Progenitor cell of endocrine pancreas (in vitro differentiated cells): ENCODE results near the gene HEXD. TPM values are rescaled to one million over a fixed set of nuclear protein-coding genes. Genes with fewer than 3 reads are reported as not detected.
"Not testable (repeated sequence)": the region's sequence is repeated elsewhere in the genome, so short reads cannot be mapped to it uniquely, and the experiment has no call there.

ENCODE experiments used
- DNase-seq: peaks from one replicate; pipeline ENCODE4 v3.0.0; 2021; ENCODE audit warnings: low spot score; ENCODE audit not compliant: unreplicated experiment
- H3K27ac Mint-ChIP-seq: 2 replicates; pipeline ENCODE4 v1.8.0; 2021; ENCODE audit warnings: mild to moderate bottlenecking, moderate library complexity, mixed read lengths
- H3K27me3 Mint-ChIP-seq: 2 replicates; pipeline ENCODE4 v1.8.0; 2021; ENCODE audit warnings: mixed read lengths
- H3K36me3 Mint-ChIP-seq: 2 replicates; pipeline ENCODE4 v1.8.0; 2022; ENCODE audit warnings: mixed read lengths; ENCODE audit not compliant: insufficient read depth
- H3K4me1 Mint-ChIP-seq: 2 replicates; pipeline ENCODE4 v1.8.0; 2021; ENCODE audit warnings: low read depth, mixed read lengths
- H3K4me3 Mint-ChIP-seq: 2 replicates; pipeline ENCODE4 v1.8.0; 2021; ENCODE audit warnings: low read depth, mild to moderate bottlenecking, moderate library complexity, mixed read lengths
- H3K9me3 Mint-ChIP-seq: 2 replicates; pipeline ENCODE4 v1.8.0; 2021; ENCODE audit warnings: low read depth, mixed read lengths
- total RNA-seq: library from RNA; stranded (reverse); gene quantifications from 2 replicates; pipeline ENCODE4 v1.2.1, GENCODE V29; 2021
- TF ChIP-seq, protein P1 (sequence below): fragments of 200-600 bp; sonication (generic); IDR thresholded peaks from one replicate; pipeline ENCODE4 v1.5.0; 2021; ENCODE audit warnings: antibody characterized with exemption, mild to moderate bottlenecking; ENCODE audit not compliant: unreplicated experiment

Gene HEXD
- total RNA-seq, 1 donor from 2014 or later: 86.4 TPM

DNA sequence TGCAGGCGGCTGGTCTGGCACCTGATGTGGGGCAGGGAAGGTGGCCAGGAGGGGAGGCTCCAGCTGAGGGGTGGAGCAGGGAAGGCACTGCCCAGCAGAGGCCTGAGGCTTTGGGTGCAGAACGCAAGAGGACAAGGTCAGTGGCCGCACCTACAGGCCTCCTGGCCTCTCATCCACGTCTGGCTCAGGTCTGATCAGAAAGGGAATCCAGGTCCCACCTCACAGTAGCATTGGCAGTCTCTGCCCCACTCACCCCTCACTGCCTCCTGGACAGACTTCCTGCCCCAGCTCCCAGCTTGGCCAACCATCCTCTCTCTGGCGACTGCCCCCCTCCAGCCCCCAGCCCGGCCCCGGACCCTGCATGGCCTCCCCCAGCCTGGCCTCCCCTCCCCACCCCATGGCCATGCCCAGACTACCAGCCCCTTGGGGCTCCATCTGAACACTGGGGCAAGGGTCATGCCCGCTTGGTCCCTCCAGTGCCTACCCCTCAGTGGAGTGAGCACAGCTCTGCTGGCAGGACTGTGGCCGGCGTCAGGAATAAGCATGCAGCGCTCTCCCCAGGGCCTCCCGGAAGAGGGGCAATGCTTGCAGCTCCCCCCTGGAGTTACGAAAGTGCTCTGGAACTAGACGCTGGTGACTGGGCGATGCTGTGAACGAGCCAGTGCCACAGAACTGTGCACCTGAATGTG, 42.0 kb upstream of the HEXD start:
- Mint-ChIP-seq H3K4me1 (peaks cover 3% of the 10 kb centered on the region), H3K27ac (no peak overlapping the region), H3K9me3 (no peaks in the 10 kb centered on the region), H3K27me3 (peaks cover 31% of the 10 kb centered on the region), H3K4me3 (no peak overlapping the region), H3K36me3 (no peaks in the 10 kb centered on the region)
- no peak for DNase-seq
- TF ChIP-seq, protein P1, sequence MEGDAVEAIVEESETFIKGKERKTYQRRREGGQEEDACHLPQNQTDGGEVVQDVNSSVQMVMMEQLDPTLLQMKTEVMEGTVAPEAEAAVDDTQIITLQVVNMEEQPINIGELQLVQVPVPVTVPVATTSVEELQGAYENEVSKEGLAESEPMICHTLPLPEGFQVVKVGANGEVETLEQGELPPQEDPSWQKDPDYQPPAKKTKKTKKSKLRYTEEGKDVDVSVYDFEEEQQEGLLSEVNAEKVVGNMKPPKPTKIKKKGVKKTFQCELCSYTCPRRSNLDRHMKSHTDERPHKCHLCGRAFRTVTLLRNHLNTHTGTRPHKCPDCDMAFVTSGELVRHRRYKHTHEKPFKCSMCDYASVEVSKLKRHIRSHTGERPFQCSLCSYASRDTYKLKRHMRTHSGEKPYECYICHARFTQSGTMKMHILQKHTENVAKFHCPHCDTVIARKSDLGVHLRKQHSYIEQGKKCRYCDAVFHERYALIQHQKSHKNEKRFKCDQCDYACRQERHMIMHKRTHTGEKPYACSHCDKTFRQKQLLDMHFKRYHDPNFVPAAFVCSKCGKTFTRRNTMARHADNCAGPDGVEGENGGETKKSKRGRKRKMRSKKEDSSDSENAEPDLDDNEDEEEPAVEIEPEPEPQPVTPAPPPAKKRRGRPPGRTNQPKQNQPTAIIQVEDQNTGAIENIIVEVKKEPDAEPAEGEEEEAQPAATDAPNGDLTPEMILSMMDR: no peak

DNA sequence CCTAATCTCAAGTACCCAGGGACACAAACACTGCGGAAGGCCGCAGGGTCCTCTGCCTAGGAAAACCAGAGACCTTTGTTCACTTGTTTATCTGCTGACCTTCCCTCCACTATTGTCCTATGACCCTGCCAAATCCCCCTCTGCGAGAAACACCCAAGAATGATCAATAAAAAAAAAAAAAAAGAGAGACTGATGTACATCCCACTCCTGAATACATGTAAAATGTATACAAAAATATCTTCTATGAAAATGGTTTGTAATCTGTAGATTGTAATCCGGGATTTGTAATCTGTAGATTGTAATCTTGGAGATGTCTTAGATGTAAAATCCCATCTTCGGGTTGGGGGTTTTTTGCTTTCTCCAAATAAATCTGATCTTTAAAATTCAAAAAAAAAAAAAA, 40.9 kb upstream of the HEXD start:
- not testable (repeated sequence) for H3K27ac Mint-ChIP-seq, H3K4me1 Mint-ChIP-seq, DNase-seq, H3K9me3 Mint-ChIP-seq, H3K36me3 Mint-ChIP-seq, H3K4me3 Mint-ChIP-seq
- peaks cover 35% of the 10 kb centered on the region for H3K27me3 Mint-ChIP-seq

DNA sequence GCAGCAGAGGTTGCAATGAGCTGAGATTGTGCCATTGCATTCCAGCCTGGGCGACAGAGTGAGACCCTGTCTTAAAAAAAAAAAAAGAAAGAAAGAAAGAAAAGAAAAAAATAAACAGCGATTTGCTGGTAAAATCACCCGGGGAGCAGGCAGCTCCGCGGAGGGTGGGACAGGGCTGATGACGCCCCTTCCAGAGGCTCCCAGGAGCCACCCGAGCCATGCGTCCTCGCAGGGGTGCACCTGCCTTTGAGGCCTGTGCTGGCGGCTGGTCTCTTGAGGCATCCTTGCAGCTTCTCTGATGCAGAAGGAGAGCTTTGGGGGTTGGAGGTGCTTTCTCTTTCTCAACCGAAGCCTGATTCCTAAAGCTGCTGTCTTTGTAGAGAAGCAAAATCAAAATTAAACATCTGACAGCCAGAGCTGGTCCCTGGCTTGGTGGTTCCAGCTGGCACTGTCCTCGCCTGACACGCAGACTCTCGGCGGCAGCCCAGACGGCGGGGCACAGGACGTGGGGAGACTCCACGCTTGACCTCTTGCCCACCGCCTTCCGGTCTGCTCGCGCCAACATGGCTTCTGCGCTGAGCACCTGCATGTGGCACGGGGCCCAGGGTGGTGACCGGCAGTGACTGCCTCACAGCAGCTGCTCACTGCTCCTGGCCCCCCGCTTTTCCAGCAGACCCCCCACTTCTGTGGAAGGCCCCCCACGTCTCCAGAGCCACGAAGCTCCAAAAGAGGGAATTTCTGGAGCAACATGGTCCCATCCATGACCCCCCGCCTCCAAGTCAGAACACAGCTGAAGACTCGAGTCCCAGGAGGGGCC, 40.0 kb upstream of the HEXD start:
- Mint-ChIP-seq H3K36me3 (no peaks in the 10 kb centered on the region), H3K27ac (no peak overlapping the region), H3K4me3 (no peak overlapping the region), H3K9me3 (no peaks in the 10 kb centered on the region), H3K4me1 (no peaks in the 10 kb centered on the region), H3K27me3 (peaks cover 26% of the 10 kb centered on the region)
- TF ChIP-seq, protein P1: no peak
- DNase-seq: no peak

DNA sequence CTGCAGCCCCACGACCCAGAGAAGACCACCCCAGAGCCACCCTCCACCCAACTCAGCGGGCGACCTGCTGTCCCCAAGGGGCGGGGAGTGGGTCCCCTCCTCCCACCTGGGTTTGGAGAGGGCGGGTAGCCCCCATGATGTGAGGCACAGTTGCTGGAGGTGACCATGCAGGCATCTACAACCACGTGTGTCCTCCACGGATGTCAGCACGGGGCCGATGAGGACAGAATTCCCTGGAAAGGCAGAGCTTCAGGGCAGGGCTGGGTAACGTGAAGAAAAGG, 39.5 kb upstream of the HEXD start:
- H3K4me3 Mint-ChIP-seq: no peak overlapping the region
- no peaks in the 10 kb centered on the region for H3K36me3 Mint-ChIP-seq
- TF ChIP-seq, protein P1: no peak
- no peaks in the 10 kb centered on the region for H3K4me1 Mint-ChIP-seq
- no peak for DNase-seq
- H3K27ac Mint-ChIP-seq: no peak overlapping the region
- peaks cover 21% of the 10 kb centered on the region for H3K27me3 Mint-ChIP-seq
- no peaks in the 10 kb centered on the region for H3K9me3 Mint-ChIP-seq

DNA sequence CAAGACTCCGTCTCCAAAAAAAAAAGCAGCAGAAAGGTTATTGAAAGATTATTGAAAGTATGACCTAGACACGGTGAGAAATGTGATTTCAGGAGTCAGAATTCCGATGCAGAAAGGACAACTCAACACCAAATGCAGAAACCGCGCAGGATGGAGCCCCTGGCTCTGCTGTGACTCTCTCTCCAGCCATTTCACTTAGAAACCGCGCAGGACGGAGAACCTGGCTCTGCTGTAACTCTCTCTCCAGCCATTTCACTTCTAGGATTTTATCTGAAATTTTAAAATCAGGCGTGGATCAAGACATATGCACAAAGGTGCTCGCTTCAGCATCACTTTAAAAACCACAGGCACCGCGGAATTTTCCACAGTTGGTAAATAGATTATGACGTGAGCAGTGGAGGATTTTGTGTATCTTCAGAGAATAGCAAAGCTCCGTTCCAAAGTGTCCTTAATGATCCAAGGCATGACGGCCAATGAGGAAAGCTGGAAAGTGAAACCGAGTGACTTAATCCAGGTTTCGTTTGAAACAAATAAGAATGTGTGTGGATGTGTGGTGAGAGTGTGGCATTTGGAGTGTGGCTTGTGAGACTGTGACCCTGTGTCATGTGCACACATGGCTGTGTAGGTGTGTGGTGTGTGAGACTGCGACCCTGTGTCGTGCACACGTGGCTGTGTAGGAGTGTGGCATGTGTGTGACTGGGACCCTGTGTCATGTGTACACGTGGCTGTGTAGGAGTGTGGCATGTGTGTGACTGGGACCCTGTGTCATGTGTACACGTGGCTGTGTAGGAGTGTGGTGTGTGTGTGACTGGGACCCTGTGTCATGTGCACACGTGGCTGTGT, 37.1 kb upstream of the HEXD start:
- H3K9me3 Mint-ChIP-seq: no peaks in the 10 kb centered on the region
- H3K4me3 Mint-ChIP-seq: no peak overlapping the region
- TF ChIP-seq, protein P1: no peak
- no peak for DNase-seq
- H3K4me1 Mint-ChIP-seq: no peaks in the 10 kb centered on the region
- H3K27ac Mint-ChIP-seq: no peak overlapping the region
- peaks cover 21% of the 10 kb centered on the region for H3K27me3 Mint-ChIP-seq
- no peaks in the 10 kb centered on the region for H3K36me3 Mint-ChIP-seq

DNA sequence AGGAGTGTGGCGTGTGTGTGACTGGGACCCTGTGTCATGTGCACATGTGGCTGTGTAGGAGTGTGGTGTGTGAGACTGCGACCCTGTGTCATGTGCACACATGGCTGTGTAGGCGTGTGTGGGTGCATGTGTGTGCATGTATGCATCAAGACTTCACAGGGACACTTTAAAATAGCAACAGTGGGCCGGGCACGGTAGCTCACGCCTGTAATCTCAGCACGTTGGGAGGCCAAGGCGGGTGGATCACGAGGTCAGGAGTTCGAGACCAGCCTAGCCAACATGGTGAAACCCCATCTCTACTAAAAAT, 36.5 kb upstream of the HEXD start:
- not testable (repeated sequence) for H3K4me1 Mint-ChIP-seq, H3K36me3 Mint-ChIP-seq

DNA sequence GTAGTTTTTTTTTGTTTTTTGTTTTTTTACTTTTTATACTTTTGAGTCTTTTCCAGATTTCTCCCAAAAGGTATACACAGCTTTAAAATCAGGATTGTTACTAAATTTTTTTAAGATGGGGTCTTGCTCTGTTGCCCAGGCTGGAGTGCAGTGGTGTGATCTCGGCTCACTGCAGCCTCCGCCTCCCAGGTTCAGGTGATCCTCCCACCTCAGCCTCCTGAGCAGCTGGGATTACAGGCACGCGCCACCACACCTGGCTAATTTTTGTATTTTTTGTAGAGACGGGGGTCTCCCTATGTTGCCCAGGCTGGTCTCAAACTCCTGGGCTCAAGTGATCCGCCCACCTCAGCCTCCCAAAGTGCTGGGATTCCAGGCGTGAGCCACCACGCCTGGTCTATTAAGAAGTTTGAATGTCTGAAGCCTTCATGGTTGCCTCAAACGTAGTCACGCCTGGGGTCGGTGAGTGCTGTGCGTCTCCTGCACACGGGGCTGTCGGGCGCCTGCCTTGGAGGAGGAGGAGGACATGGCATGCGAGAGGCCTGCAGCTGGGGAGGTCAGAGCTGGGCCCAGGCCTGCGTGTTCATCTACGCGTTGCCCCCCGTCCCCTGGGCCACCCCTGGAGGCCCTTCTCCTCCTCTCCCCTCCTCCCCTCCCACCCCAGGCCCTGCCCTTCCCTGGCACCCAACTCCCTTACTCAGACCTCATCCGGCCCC, 35.8 kb upstream of the HEXD start:
- H3K9me3 Mint-ChIP-seq, H3K4me3 Mint-ChIP-seq, H3K4me1 Mint-ChIP-seq, H3K27ac Mint-ChIP-seq, H3K36me3 Mint-ChIP-seq, DNase-seq: not testable (repeated sequence)
- H3K27me3 Mint-ChIP-seq: peaks cover 21% of the 10 kb centered on the region

More for the DNA sequence above, 36.5 kb upstream of the HEXD start:
- H3K4me3 Mint-ChIP-seq, DNase-seq, H3K9me3 Mint-ChIP-seq, H3K27ac Mint-ChIP-seq: not testable (repeated sequence)
- H3K27me3 Mint-ChIP-seq: peaks cover 21% of the 10 kb centered on the region
